HL-60 (cell line): Measurements from ENCODE around the gene CYP2C18.

Experiments used
- CTCF ChIP-seq: IDR thresholded peaks from one replicate; pipeline ENCODE4 v1.5.1; 2011; ENCODE audit warnings: low read length, control low read depth, inconsistent platforms; ENCODE audit not compliant: insufficient read depth
- SPI1 ChIP-seq: IDR thresholded peaks from 2 replicates; pipeline ENCODE4 v1.6.1; 2012; ENCODE audit warnings: low read depth, mild to moderate bottlenecking, borderline replicate concordance

- TF ChIP-seq SPI1 (no peak), CTCF (no peak)
Measured at GRCh38 chr10:94687625-94688248, 4.2 kb downstream of the CYP2C18 start.
